ENCODE data around the gene PDE4B. TPM values are rescaled to one million over a fixed set of nuclear protein-coding genes. Genes with fewer than 3 reads are reported as not detected.
A peak's percentile ranks its signal among the peaks of the same experiment; 100 is the strongest.
"Not testable (repeated sequence)": the region's sequence is repeated elsewhere in the genome, so short reads cannot be mapped to it uniquely, and the experiment has no call there.

PDE4B gene
- total and polyA plus RNA-seq, 7 experiments from 2014 or later = 43.5 to 99.2 (median 46.7) TPM

GRCh38 chr1:66084442-66084841 is 291.7 kb downstream of the PDE4B start:
- Mint-ChIP-seq H3K36me3 (no peaks in the 10 kb centered on the region), H3K27me3 (peaks cover 10 to 31% (median 14%) of the 10 kb centered on the region in 5 donors), H3K4me1 (no peaks in the 10 kb centered on the region), H3K9me3 (peaks cover 0 to 4% (median 0%) of the 10 kb centered on the region in 11 donors), H3K4me3 (no peak overlapping the region), H3K27ac (no peak overlapping the region)
- H3K4me1 ChIP-seq (ENCODE audit: control insufficient read depth in 2 of 2, insufficient read depth in 2 of 2, low read length in 2 of 2) = no peaks in the 10 kb centered on the region
- H3K4me3 ChIP-seq (ENCODE audit: low read length) = no peak overlapping the region
- POLR2A ChIA-PET = no interaction called here
- H3K36me3 ChIP-seq (ENCODE audit: control insufficient read depth in 2 of 3, insufficient read depth in 3 of 3, low read length in 3 of 3) = no peaks in the 10 kb centered on the region
- no peaks in the 10 kb centered on the region for H3K9me3 ChIP-seq (ENCODE audit: control insufficient read depth in 2 of 3, low read length in 3 of 3)
- CTCF ChIA-PET = no interaction called here
- no peak for ATAC-seq
- H3K27me3 ChIP-seq (ENCODE audit: control insufficient read depth in 2 of 2, insufficient read depth in 2 of 2, low read length in 2 of 2) = no peaks in the 10 kb centered on the region
- DNase-seq = no peak
- no peak overlapping the region for H3K27ac ChIP-seq (ENCODE audit: low read depth, low read length)
- intact Hi-C loops (cut with micrococcal nuclease) = no loop called here

GRCh38 chr1:66085600-66085999 is 292.9 kb downstream of the PDE4B start:
- H3K4me3 Mint-ChIP-seq = no peak overlapping the region
- intact Hi-C loops (cut with micrococcal nuclease) = loop anchor here in 1 of 2 donors (5.0 kb wide), 1 partner anchor 157 kb away; no protein-coding TSS in a partner anchor
- Histone ChIP-seq H3K4me3 (ENCODE audit: low read length) (no peak overlapping the region), H3K27ac (ENCODE audit: low read depth, low read length) (no peak overlapping the region), H3K27me3 (ENCODE audit: control insufficient read depth in 2 of 2, insufficient read depth in 2 of 2, low read length in 2 of 2) (no peaks in the 10 kb centered on the region), H3K36me3 (ENCODE audit: control insufficient read depth in 2 of 3, insufficient read depth in 3 of 3, low read length in 3 of 3) (no peaks in the 10 kb centered on the region), H3K9me3 (ENCODE audit: control insufficient read depth in 2 of 3, low read length in 3 of 3) (no peaks in the 10 kb centered on the region), H3K4me1 (ENCODE audit: control insufficient read depth in 2 of 2, insufficient read depth in 2 of 2, low read length in 2 of 2) (no peaks in the 10 kb centered on the region)
- no peaks in the 10 kb centered on the region for H3K4me1 Mint-ChIP-seq
- no peak overlapping the region for H3K27ac Mint-ChIP-seq
- CTCF ChIA-PET = no interaction called here
- ATAC-seq (no peak), DNase-seq (no peak)
- peaks cover 10 to 34% (median 14%) of the 10 kb centered on the region in 5 donors for H3K27me3 Mint-ChIP-seq
- H3K9me3 Mint-ChIP-seq = peaks cover 0 to 4% (median 0%) of the 10 kb centered on the region in 11 donors
- POLR2A ChIA-PET = no interaction called here
- no peaks in the 10 kb centered on the region for H3K36me3 Mint-ChIP-seq

- intact Hi-C loops (cut with micrococcal nuclease) = loop anchor here in 1 of 2 donors (5.0 kb wide), 1 partner anchor 154 kb away; no protein-coding TSS in a partner anchor
- CTCF ChIA-PET = no interaction called here
- Histone ChIP-seq H3K4me3 (ENCODE audit: low read length) (no peak overlapping the region), H3K9me3 (ENCODE audit: control insufficient read depth in 2 of 3, low read length in 3 of 3) (no peaks in the 10 kb centered on the region), H3K27me3 (ENCODE audit: control insufficient read depth in 2 of 2, insufficient read depth in 2 of 2, low read length in 2 of 2) (no peaks in the 10 kb centered on the region), H3K27ac (ENCODE audit: low read depth, low read length) (no peak overlapping the region), H3K4me1 (ENCODE audit: control insufficient read depth in 2 of 2, insufficient read depth in 2 of 2, low read length in 2 of 2) (no peaks in the 10 kb centered on the region), H3K36me3 (ENCODE audit: control insufficient read depth in 2 of 3, insufficient read depth in 3 of 3, low read length in 3 of 3) (no peaks in the 10 kb centered on the region)
- peaks cover 0 to 7% (median 4%) of the 10 kb centered on the region in 7 donors for H3K4me1 Mint-ChIP-seq
- H3K36me3 Mint-ChIP-seq = no peaks in the 10 kb centered on the region
- no peak overlapping the region for H3K4me3 Mint-ChIP-seq
- POLR2A ChIA-PET = no interaction called here
- H3K9me3 Mint-ChIP-seq = peaks cover 0 to 4% (median 0%) of the 10 kb centered on the region in 11 donors
- ATAC-seq = no peak
- H3K27me3 Mint-ChIP-seq = peaks cover 1 to 22% (median 12%) of the 10 kb centered on the region in 5 donors
- no peak for DNase-seq
- no peak overlapping the region for H3K27ac Mint-ChIP-seq
Observed at GRCh38 chr1:66088787-66089186, 296.1 kb downstream of the PDE4B start.

GRCh38 chr1:66090859-66091457 is 298.3 kb downstream of the PDE4B start:
- CTCF ChIA-PET = no interaction called here
- DNase-seq = peak in 6 of 9 donors; percentile 10 to 49 (median 26)
- ATAC-seq = peak; percentile 54
- H3K36me3 ChIP-seq (ENCODE audit: control insufficient read depth in 2 of 3, insufficient read depth in 3 of 3, low read length in 3 of 3) = no peaks in the 10 kb centered on the region
- H3K4me1 Mint-ChIP-seq = peaks cover 0 to 7% (median 4%) of the 10 kb centered on the region in 7 donors
- H3K27me3 Mint-ChIP-seq = peaks cover 0 to 12% (median 10%) of the 10 kb centered on the region in 5 donors
- intact Hi-C loops (cut with micrococcal nuclease) = no loop called here
- H3K27ac Mint-ChIP-seq = no peak overlapping the region
- POLR2A ChIA-PET = no interaction called here
- peaks cover 0 to 4% (median 0%) of the 10 kb centered on the region in 11 donors for H3K9me3 Mint-ChIP-seq
- H3K36me3 Mint-ChIP-seq = no peaks in the 10 kb centered on the region
- H3K4me3 ChIP-seq (ENCODE audit: low read length) = no peak overlapping the region
- H3K27me3 ChIP-seq (ENCODE audit: control insufficient read depth in 2 of 2, insufficient read depth in 2 of 2, low read length in 2 of 2) = no peaks in the 10 kb centered on the region
- no peak overlapping the region for H3K27ac ChIP-seq (ENCODE audit: low read depth, low read length)
- no peak overlapping the region for H3K4me3 Mint-ChIP-seq
- no peaks in the 10 kb centered on the region for H3K4me1 ChIP-seq (ENCODE audit: control insufficient read depth in 2 of 2, insufficient read depth in 2 of 2, low read length in 2 of 2)
- H3K9me3 ChIP-seq (ENCODE audit: control insufficient read depth in 2 of 3, low read length in 3 of 3) = no peaks in the 10 kb centered on the region

- no peaks in the 10 kb centered on the region for H3K4me1 ChIP-seq (ENCODE audit: control insufficient read depth in 2 of 2, insufficient read depth in 2 of 2, low read length in 2 of 2)
- CTCF ChIA-PET = no interaction called here
- H3K9me3 Mint-ChIP-seq = peaks cover 0 to 6% (median 0%) of the 10 kb centered on the region in 11 donors
- no peaks in the 10 kb centered on the region for H3K36me3 Mint-ChIP-seq
- POLR2A ChIA-PET = no interaction called here
- ATAC-seq = no peak
- H3K36me3 ChIP-seq (ENCODE audit: control insufficient read depth in 2 of 3, insufficient read depth in 3 of 3, low read length in 3 of 3) = no peaks in the 10 kb centered on the region
- no peak overlapping the region for H3K4me3 ChIP-seq (ENCODE audit: low read length)
- H3K27me3 Mint-ChIP-seq = peaks cover 0 to 13% (median 6%) of the 10 kb centered on the region in 5 donors
- no peaks in the 10 kb centered on the region for H3K9me3 ChIP-seq (ENCODE audit: control insufficient read depth in 2 of 3, low read length in 3 of 3)
- H3K27ac Mint-ChIP-seq = no peak overlapping the region
- DNase-seq = no peak
- H3K4me3 Mint-ChIP-seq = no peak overlapping the region
- H3K27ac ChIP-seq (ENCODE audit: low read depth, low read length) = no peak overlapping the region
- intact Hi-C loops (cut with micrococcal nuclease) = no loop called here
- no peaks in the 10 kb centered on the region for H3K27me3 ChIP-seq (ENCODE audit: control insufficient read depth in 2 of 2, insufficient read depth in 2 of 2, low read length in 2 of 2)
- H3K4me1 Mint-ChIP-seq = peaks cover 0 to 7% (median 4%) of the 10 kb centered on the region in 7 donors
Observed at GRCh38 chr1:66095190-66095589, 302.5 kb downstream of the PDE4B start.

- H3K27ac Mint-ChIP-seq; H3K36me3 Mint-ChIP-seq; DNase-seq; H3K4me1 Mint-ChIP-seq; H3K4me1 ChIP-seq (ENCODE audit: control insufficient read depth in 2 of 2, insufficient read depth in 2 of 2, low read length in 2 of 2); H3K27me3 Mint-ChIP-seq; H3K9me3 ChIP-seq (ENCODE audit: control insufficient read depth in 2 of 3, low read length in 3 of 3); CTCF ChIA-PET; H3K4me3 ChIP-seq (ENCODE audit: low read length); H3K27ac ChIP-seq (ENCODE audit: low read depth, low read length); POLR2A ChIA-PET; H3K4me3 Mint-ChIP-seq; ATAC-seq; H3K36me3 ChIP-seq (ENCODE audit: control insufficient read depth in 2 of 3, insufficient read depth in 3 of 3, low read length in 3 of 3); intact Hi-C loops (cut with micrococcal nuclease); H3K27me3 ChIP-seq (ENCODE audit: control insufficient read depth in 2 of 2, insufficient read depth in 2 of 2, low read length in 2 of 2): not testable (repeated sequence)
- H3K9me3 Mint-ChIP-seq = peaks cover 0 to 23% (median 5%) of the 10 kb centered on the region in 11 donors
Observed at GRCh38 chr1:66100959-66101358, 308.3 kb downstream of the PDE4B start.

GRCh38 chr1:66104076-66104475 is 311.4 kb downstream of the PDE4B start:
- H3K27me3 ChIP-seq (ENCODE audit: control insufficient read depth in 2 of 2, insufficient read depth in 2 of 2, low read length in 2 of 2); H3K36me3 Mint-ChIP-seq; intact Hi-C loops (cut with micrococcal nuclease); H3K27ac Mint-ChIP-seq; CTCF ChIA-PET; H3K9me3 ChIP-seq (ENCODE audit: control insufficient read depth in 2 of 3, low read length in 3 of 3); H3K4me3 Mint-ChIP-seq; H3K4me1 ChIP-seq (ENCODE audit: control insufficient read depth in 2 of 2, insufficient read depth in 2 of 2, low read length in 2 of 2); H3K36me3 ChIP-seq (ENCODE audit: control insufficient read depth in 2 of 3, insufficient read depth in 3 of 3, low read length in 3 of 3); H3K27ac ChIP-seq (ENCODE audit: low read depth, low read length); H3K4me3 ChIP-seq (ENCODE audit: low read length); ATAC-seq; POLR2A ChIA-PET; H3K4me1 Mint-ChIP-seq; DNase-seq: not testable (repeated sequence)
- Mint-ChIP-seq H3K9me3 (peaks cover 0 to 23% (median 5%) of the 10 kb centered on the region in 11 donors), H3K27me3 (peaks cover 0 to 19% (median 0%) of the 10 kb centered on the region in 5 donors)
